ENCODE results near the gene TKTL1.

DNA sequence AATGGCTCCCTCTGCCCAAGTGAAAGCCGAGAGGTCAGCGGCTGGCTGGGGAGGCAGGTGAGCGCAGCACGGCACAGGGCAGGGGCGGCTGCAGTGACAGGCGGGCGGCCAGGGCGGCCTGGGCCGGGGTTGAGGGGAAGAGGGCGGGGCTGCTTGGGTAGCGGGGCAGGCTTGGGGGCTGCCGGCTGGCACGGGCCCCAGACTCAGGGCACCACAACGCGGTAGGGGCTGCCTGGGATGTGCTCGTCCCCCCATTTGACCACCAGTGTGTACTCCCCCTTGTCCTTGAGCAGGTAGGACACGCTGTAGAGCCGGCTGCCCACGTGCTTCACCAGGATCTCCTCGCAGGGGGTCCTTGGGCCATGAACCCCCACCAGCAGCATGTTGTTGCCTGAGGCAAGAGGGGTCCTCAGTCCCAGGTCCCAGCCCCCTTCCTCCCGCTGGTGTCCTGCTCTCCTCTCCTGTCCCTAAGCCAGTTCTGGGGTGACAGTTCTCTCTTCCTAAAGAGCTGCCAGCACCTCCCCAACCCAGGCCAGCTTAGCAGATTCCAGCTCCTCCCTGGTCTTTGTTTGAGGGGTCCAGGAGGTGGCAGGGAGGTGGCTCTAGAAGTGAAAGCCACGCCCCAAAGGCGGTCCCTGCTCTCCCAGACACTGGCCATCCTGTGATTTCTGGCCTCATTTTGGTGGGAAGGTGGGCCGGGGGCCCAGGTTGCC, 53.2 kb downstream of the TKTL1 start:
- TF ChIP-seq, protein P1, sequence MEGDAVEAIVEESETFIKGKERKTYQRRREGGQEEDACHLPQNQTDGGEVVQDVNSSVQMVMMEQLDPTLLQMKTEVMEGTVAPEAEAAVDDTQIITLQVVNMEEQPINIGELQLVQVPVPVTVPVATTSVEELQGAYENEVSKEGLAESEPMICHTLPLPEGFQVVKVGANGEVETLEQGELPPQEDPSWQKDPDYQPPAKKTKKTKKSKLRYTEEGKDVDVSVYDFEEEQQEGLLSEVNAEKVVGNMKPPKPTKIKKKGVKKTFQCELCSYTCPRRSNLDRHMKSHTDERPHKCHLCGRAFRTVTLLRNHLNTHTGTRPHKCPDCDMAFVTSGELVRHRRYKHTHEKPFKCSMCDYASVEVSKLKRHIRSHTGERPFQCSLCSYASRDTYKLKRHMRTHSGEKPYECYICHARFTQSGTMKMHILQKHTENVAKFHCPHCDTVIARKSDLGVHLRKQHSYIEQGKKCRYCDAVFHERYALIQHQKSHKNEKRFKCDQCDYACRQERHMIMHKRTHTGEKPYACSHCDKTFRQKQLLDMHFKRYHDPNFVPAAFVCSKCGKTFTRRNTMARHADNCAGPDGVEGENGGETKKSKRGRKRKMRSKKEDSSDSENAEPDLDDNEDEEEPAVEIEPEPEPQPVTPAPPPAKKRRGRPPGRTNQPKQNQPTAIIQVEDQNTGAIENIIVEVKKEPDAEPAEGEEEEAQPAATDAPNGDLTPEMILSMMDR (IDR thresholded peaks at IDR 0.05; ENCODE audit: borderline replicate concordance, extremely low read depth, low read length, poor library complexity, severe bottlenecking) = no peak
- TF ChIP-seq EZH2 (IDR thresholded peaks at IDR 0.05; ENCODE audit: borderline replicate concordance, low read depth, low read length, severe bottlenecking) = no peak

All from DND-41 (cell line).